HCT116 (cell line): Measurements from ENCODE around the gene ZMYND10. TPM values are rescaled to one million over a fixed set of nuclear protein-coding genes. Genes with fewer than 3 reads are reported as not detected.

Experiments used
- ATAC-seq: fragments of 200-7000 bp; cut with Tn5 transposase; 2 replicates; pipeline ENCODE4 v1.9.1; 2020; ENCODE audit warnings: mild to moderate bottlenecking, moderate library complexity
- BruUV-seq: library from RNA; stranded (reverse); fragments of 400-500 nt; replicated peaks from 2 replicates; lab custom pipeline; 2021; lab: Mats Ljungman, UMichigan
- CTCF ChIA-PET: fragments of 300-600 bp; sonication (Branson Sonifier 250); formaldehyde crosslinking; loops from one replicate; lab custom pipeline; 2021; ENCODE audit warnings: antibody characterized with exemption; lab: Charles Lee
- POLR2A ChIA-PET: fragments of 300-600, 350-600 bp; sonication (Branson Sonifier 250); formaldehyde crosslinking; loops from one replicate; lab custom pipeline; 2021; ENCODE audit warnings: antibody characterized with exemption; lab: Charles Lee
- RAD21 ChIA-PET, 2 experiments: fragments of 300-600 bp; sonication (Branson Sonifier 250); formaldehyde crosslinking; loops; one replicate each; lab custom pipeline; 2023; ENCODE audit warnings: low total read pairs in 2 of 2; ENCODE audit not compliant: uncharacterized antibody in 2 of 2, unreplicated experiment in 2 of 2, low non-redundant PET in 1 of 2; lab: Charles Lee
- DNase-seq: peaks from one replicate; pipeline ENCODE4 v3.0.0-alpha.2; 2010; ENCODE audit warnings: low read depth, low spot score
- H2AFZ ChIP-seq: fragments of 200-600 bp; shearing (Covaris generic), sonication (generic); 2 replicates; pipeline ENCODE4 v1.6.1; 2017; ENCODE audit warnings: low read depth, mixed run types, mixed read lengths, antibody characterized with exemption, low read length; ENCODE audit not compliant: poor library complexity, severe bottlenecking
- H3K27ac ChIP-seq: 2 replicates; pipeline ENCODE4 v1.5.1; 2012; ENCODE audit warnings: low read depth, low read length
- H3K27me3 ChIP-seq: fragments of 200-600 bp; sonication (generic); 2 replicates; pipeline ENCODE4 v1.6.1; 2016; ENCODE audit warnings: mixed run types, low read length, mixed read lengths; ENCODE audit not compliant: insufficient read depth
- H3K36me3 ChIP-seq, 2 experiments: fragments of 200-500 bp in 1 of 2; fragments of 200-600 bp in 1 of 2; sonication (Bioruptor generic) in 1 of 2; sonication (generic) in 1 of 2; 2 replicates each; pipeline versions ENCODE4 v1.5.1 to v1.6.1; 2014 to 2016; ENCODE audit warnings: low read length in 2 of 2, inconsistent platforms in 1 of 2, mixed read lengths in 1 of 2, mixed run types in 1 of 2; ENCODE audit not compliant: insufficient read depth in 2 of 2, control insufficient read depth in 1 of 2
- H3K4me1 ChIP-seq, 2 experiments: fragments of 200-600 bp in 1 of 2; sonication (generic) in 1 of 2; 2 replicates each; pipeline versions ENCODE4 v1.5.1 to v1.6.1; 2012 to 2017; ENCODE audit warnings: low read length in 2 of 2, inconsistent platforms in 1 of 2, mild to moderate bottlenecking in 1 of 2, mixed read lengths in 1 of 2, mixed run types in 1 of 2, moderate library complexity in 1 of 2; ENCODE audit not compliant: insufficient read depth in 2 of 2, control insufficient read depth in 1 of 2
- H3K4me2 ChIP-seq: fragments of 200-600 bp; sonication (generic); 2 replicates; pipeline ENCODE4 v1.6.1; 2017; ENCODE audit warnings: mixed run types, low read length, mixed read lengths
- H3K4me3 ChIP-seq, 2 experiments: fragments of 200-600 bp in 1 of 2; sonication (generic) in 1 of 2; replicated peaks in 1 of 2; 2 replicates each; pipeline ENCODE4 v1.5.1; 2011 to 2016; ENCODE audit warnings: low read length in 2 of 2, control low read depth in 1 of 2, low read depth in 1 of 2, mild to moderate bottlenecking in 1 of 2, mixed read lengths in 1 of 2, mixed run types in 1 of 2
- H3K79me2 ChIP-seq: fragments of 200-600 bp; sonication (generic); 2 replicates; pipeline ENCODE4 v1.6.1; 2017; ENCODE audit warnings: mild to moderate bottlenecking, mixed run types, low read length, moderate library complexity, mixed read lengths; ENCODE audit not compliant: insufficient read depth
- H3K9ac ChIP-seq: fragments of 200-600 bp; sonication (generic); 2 replicates; pipeline ENCODE4 v1.6.1; 2016; ENCODE audit warnings: low read length, mixed read lengths
- H3K9me2 ChIP-seq: fragments of 200-600 bp; sonication (generic), shearing (Covaris generic); 2 replicates; pipeline ENCODE4 v1.6.1; 2017; ENCODE audit warnings: mixed run types, mild to moderate bottlenecking, moderate library complexity; ENCODE audit not compliant: insufficient read depth
- H3K9me3 ChIP-seq, 2 experiments: fragments of 200-500 bp in 1 of 2; fragments of 200-600 bp in 1 of 2; sonication (Bioruptor generic) in 1 of 2; sonication (generic) in 1 of 2; 2 replicates each; pipeline ENCODE4 v1.6.1; 2014 to 2017; ENCODE audit warnings: low read length in 2 of 2, mixed read lengths in 2 of 2, inconsistent platforms in 1 of 2, low read depth in 1 of 2, mild to moderate bottlenecking in 1 of 2, mixed run types in 1 of 2, moderate library complexity in 1 of 2; ENCODE audit not compliant: control insufficient read depth in 1 of 2, insufficient read depth in 1 of 2
- H4K20me1 ChIP-seq: fragments of 200-600 bp; sonication (generic), shearing (Covaris generic); 2 replicates; pipeline ENCODE4 v1.6.1; 2017; ENCODE audit warnings: mixed run types, mild to moderate bottlenecking, moderate library complexity; ENCODE audit not compliant: insufficient read depth
- CBX3 ChIP-seq: IDR thresholded peaks from 2 replicates; pipeline ENCODE4 v1.6.1; 2012; ENCODE audit warnings: low read depth
- EGR1 ChIP-seq: IDR thresholded peaks from 2 replicates; pipeline ENCODE4 v1.6.1; 2012; ENCODE audit warnings: low read depth
- EZH2 ChIP-seq: fragments of 200-600 bp; sonication (generic); IDR thresholded peaks from 2 replicates; pipeline ENCODE4 v1.6.1; 2017; ENCODE audit warnings: antibody characterized with exemption, mixed run types
- EZH2phosphoT487 ChIP-seq: fragments of 200-600 bp; IDR thresholded peaks from 2 replicates; pipeline ENCODE4 v1.6.1; 2018; ENCODE audit warnings: antibody characterized with exemption, borderline replicate concordance
- FOSL1 ChIP-seq: IDR thresholded peaks from 2 replicates; pipeline ENCODE4 v1.6.1; 2012; ENCODE audit warnings: low read depth
- JUND ChIP-seq: IDR thresholded peaks from 2 replicates; pipeline ENCODE4 v1.6.1; 2012
- SIN3A ChIP-seq: IDR thresholded peaks from 2 replicates; pipeline ENCODE4 v1.6.1; 2012; ENCODE audit warnings: low read depth
- SP1 ChIP-seq: IDR thresholded peaks from 2 replicates; pipeline ENCODE4 v1.6.1; 2012; ENCODE audit warnings: low read depth
- SRF ChIP-seq: IDR thresholded peaks from 2 replicates; pipeline ENCODE4 v1.6.1; 2012; ENCODE audit warnings: low read depth
- TCF7L2 ChIP-seq: IDR thresholded peaks from 2 replicates; pipeline ENCODE4 v1.7.0; 2011; ENCODE audit warnings: borderline replicate concordance, inconsistent platforms; ENCODE audit not compliant: insufficient read depth, insufficient read length; ENCODE audit errors: extremely low read depth
- YY1 ChIP-seq: IDR thresholded peaks from 2 replicates; pipeline ENCODE4 v1.6.1; 2011; ENCODE audit warnings: low read length, low read depth, moderate library complexity, mild to moderate bottlenecking; ENCODE audit not compliant: insufficient replicate concordance; ENCODE audit errors: extremely low read depth
- ZBTB33 ChIP-seq: IDR thresholded peaks from 2 replicates; pipeline ENCODE4 v1.6.1; 2011; ENCODE audit warnings: mild to moderate bottlenecking, low read length, moderate library complexity; ENCODE audit not compliant: insufficient replicate concordance; ENCODE audit errors: extremely low read depth
- ZFX ChIP-seq: fragments of 450-650 bp; IDR thresholded peaks from 2 replicates; pipeline ENCODE4 v1.6.1; 2017
- ZNF274 ChIP-seq: fragments of 200-500 bp; sonication (Bioruptor generic); IDR thresholded peaks from 2 replicates; pipeline ENCODE4 v1.6.1; 2014; ENCODE audit warnings: mild to moderate bottlenecking, low read depth, low read length, inconsistent platforms
- intact Hi-C: fragments of 100-400 bp; cut with micrococcal nuclease; formaldehyde crosslinking; loops from 2 replicates; pipeline ENCODE4 v1.10.0; 2022
- total RNA-seq: library from RNA; stranded (reverse); gene quantifications from one replicate; pipeline ENCODE4 v1.2.1, GENCODE V29; 2021; ENCODE audit not compliant: unreplicated experiment
- TF ChIP-seq, protein P1 (sequence below): IDR thresholded peaks from 2 replicates; pipeline ENCODE4 v1.6.1; 2012
- TF ChIP-seq, protein P2 (sequence below): IDR thresholded peaks from 2 replicates; pipeline ENCODE4 v1.6.1; 2012

ZMYND10 gene
- total RNA-seq, 1 experiment from 2014 or later, result 3.3 TPM

DNA sequence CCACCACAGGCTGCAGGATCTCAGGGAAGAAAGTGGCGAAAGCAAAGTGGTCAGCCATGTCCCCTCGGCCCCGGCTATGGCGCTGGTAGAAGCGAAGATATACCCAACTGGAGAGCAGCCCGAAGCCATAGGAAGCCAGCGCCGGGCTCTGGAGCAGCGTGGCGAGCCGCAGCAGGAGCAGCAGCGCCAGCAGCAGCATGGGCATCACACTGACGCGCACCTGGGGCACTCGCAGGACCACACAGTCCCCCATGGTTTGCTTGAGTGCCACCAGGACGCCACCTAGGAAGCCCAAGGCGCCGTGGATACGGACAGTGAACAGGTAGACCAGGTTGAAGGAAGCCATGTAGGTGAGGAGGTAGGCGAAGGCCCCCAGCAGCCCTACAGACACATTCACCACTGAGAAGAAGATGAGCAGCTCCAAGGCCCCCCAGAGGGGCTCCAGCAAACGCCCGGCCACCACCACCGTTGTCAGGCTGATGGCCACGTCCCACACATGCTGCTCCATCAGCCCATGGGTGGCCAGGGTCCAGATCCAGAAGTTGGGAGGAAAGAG lies 12.9 kb upstream of the ZMYND10 start:
- Histone ChIP-seq H3K4me3 (peak overlapping the region; percentile 83 to 87), H3K36me3 (peaks cover 14 to 23% of the 10 kb centered on the region in 2 experiments; a peak in 3 of 4 replicates), H3K4me1 (peaks cover 9 to 36% of the 10 kb centered on the region in 2 experiments; a peak in 3 of 4 replicates), H3K27ac (peak overlapping the region; percentile 82), H3K79me2 (peaks cover 45% of the 10 kb centered on the region), H3K9me2 (no peaks in the 10 kb centered on the region), H3K27me3 (no peaks in the 10 kb centered on the region), H3K9ac (peak overlapping the region; percentile 91), H3K9me3 (no peaks in the 10 kb centered on the region), H3K4me2 (peak overlapping the region; percentile 89), H2AFZ (no peak overlapping the region), H4K20me1 (no peaks in the 10 kb centered on the region)
- TF ChIP-seq EGR1 (no peak), JUND (no peak), ZFX (no peak), YY1 (no peak), SIN3A (no peak), EZH2 (no peak)
- ATAC-seq, result no peak
- CTCF ChIA-PET, result no interaction called here
- RAD21 ChIA-PET, result no interaction called here
- intact Hi-C loops, result loop anchor here (10.0 kb wide), 1 partner anchor 1026 kb away; the partner anchor contains the start of gene MANF
- POLR2A ChIA-PET, result no interaction called here
- BruUV-seq, result no TSS peak
- no peak for DNase-seq

GRCh38 chr3:50357481-50357880 lies 11.9 kb upstream of the ZMYND10 start:
- Histone ChIP-seq H3K27me3 (no peaks in the 10 kb centered on the region), H3K4me1 (peaks cover 9 to 36% of the 10 kb centered on the region in 2 experiments; a peak in 3 of 4 replicates), H3K79me2 (peaks cover 47% of the 10 kb centered on the region), H3K4me3 (no peak overlapping the region), H3K9me2 (no peaks in the 10 kb centered on the region), H3K9me3 (no peaks in the 10 kb centered on the region), H2AFZ (no peak overlapping the region), H3K4me2 (peak overlapping the region; percentile 89), H3K27ac (no peak overlapping the region), H3K9ac (no peak overlapping the region), H3K36me3 (peaks cover 14 to 31% of the 10 kb centered on the region in 2 experiments; a peak in 3 of 4 replicates), H4K20me1 (no peaks in the 10 kb centered on the region)
- ChIA-PET RAD21 (no interaction called here), CTCF (no interaction called here), POLR2A (no interaction called here)
- intact Hi-C loops, result loop anchor here (10.0 kb wide), 1 partner anchor 1027 kb away; the partner anchor contains the start of gene MANF
- ATAC-seq, result no peak
- DNase-seq, result no peak
- no TSS peak for BruUV-seq
- TF ChIP-seq SP1 (no peak), FOSL1 (no peak), YY1 (no peak), TCF7L2 (no peak), ZBTB33 (no peak), ZNF274 (no peak), JUND (no peak), SIN3A (no peak), SRF (no peak), EZH2phosphoT487 (no peak), CBX3 (no peak)
- TF ChIP-seq, protein P1, sequence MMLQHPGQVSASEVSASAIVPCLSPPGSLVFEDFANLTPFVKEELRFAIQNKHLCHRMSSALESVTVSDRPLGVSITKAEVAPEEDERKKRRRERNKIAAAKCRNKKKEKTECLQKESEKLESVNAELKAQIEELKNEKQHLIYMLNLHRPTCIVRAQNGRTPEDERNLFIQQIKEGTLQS, result no peak
- TF ChIP-seq, protein P2, sequence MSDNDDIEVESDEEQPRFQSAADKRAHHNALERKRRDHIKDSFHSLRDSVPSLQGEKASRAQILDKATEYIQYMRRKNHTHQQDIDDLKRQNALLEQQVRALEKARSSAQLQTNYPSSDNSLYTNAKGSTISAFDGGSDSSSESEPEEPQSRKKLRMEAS, result no peak
